Mononuclear cell (primary cell): ENCODE results near the gene TAF12. TPM values are rescaled to one million over a fixed set of nuclear protein-coding genes. Genes with fewer than 3 reads are reported as not detected.
A peak's percentile ranks its signal among the peaks of the same experiment; 100 is the strongest.
"Not testable (repeated sequence)": the region's sequence is repeated elsewhere in the genome, so short reads cannot be mapped to it uniquely, and the experiment has no call there.

Source experiments
- H3K27me3 ChIP-seq: 2 replicates; pipeline ENCODE4 v1.6.0; 2011; ENCODE audit warnings: low read length, control low read depth; ENCODE audit not compliant: insufficient read depth
- H3K4me1 ChIP-seq: 2 replicates; pipeline ENCODE4 v1.5.1; 2011; ENCODE audit warnings: mild to moderate bottlenecking, low read length, control low read depth; ENCODE audit not compliant: insufficient read depth
- H3K4me3 ChIP-seq: 2 replicates; pipeline ENCODE4 v1.5.1; 2011; ENCODE audit warnings: mild to moderate bottlenecking, low read length, moderate library complexity
- H3K9me3 ChIP-seq: 2 replicates; pipeline ENCODE4 v1.5.1; 2011; ENCODE audit warnings: low read depth, mild to moderate bottlenecking, control low read depth, low read length
- total RNA-seq: library from RNA; depleted of rRNA; stranded (reverse); fragments of >200 nt; gene quantifications from one replicate; pipeline ENCODE4 v1.2.3, GENCODE V29; 2012

The TAF12 gene
- 13.5 TPM for total RNA-seq

DNA sequence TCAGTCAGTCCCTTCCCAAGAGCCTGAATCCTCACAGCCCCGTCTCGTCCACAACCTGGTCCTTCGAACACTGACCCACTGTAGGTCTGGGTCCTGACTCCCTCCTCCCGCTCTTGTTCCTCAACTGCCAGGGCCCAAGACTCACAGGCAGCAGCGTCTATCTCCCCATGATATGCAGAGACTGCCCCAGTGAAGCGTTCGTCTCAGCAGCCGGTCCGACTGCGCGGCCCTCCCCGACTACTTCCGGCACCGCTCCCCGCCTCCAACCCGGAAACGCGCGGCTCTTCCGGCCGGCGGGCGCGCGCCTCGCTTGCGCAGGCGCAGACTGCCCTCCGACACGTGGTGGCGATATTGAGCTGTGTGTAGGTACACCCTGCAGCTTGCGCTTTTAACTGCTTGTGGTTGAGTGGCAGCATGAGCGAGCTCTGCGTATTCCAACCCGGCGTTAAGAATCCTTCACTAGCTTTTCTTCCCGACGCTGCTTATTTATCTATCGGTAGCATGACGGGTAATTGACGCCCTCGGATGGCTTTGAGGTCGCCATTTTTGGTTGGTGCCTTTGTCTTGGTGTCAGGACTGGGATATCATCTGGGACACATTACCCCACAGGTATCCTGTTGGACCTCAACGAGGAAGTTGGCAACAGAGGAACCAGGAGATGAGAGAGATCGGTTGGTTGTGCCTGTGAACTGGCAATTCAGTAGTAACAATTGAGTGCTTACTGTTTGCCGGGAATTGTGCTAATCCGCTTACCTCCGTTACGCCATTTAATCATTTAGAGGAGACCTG lies at the start of gene TAF12:
Gene TAF12, minus strand, starts transcription at position 221 of the 789 bp plus-strand sequence. CDS start 20,986 bp downstream, outside the sequence.
- Histone ChIP-seq H3K4me1 (peaks cover 42% of the 10 kb centered on the region), H3K27me3 (no peaks in the 10 kb centered on the region), H3K4me3 (peak within 1 kb of the TSS; percentile 58), H3K9me3 (no peaks in the 10 kb centered on the region)

- not testable (repeated sequence) for H3K4me3 ChIP-seq, H3K4me1 ChIP-seq, H3K27me3 ChIP-seq, H3K9me3 ChIP-seq
Measured at GRCh38 chr1:28691627-28692026, 48.8 kb upstream of the TAF12 start.

DNA sequence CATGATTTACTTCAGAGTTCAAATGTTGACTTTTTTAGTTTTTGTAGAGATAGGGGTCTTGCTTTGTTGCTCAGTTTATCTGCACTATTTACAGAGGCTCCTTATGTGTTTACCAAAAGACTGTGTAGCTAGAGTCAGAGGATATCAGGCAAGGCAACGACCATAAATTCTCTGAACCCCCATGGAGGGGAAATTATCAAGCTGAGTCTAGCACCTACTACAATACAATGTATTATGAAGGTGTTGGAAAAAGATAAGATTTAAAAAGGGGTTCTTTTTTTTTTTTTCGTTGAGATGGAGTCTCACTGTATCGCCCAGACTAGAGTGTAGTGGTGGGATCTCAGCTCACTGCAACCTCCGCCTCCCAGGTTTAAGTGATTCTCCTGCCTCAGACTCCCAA lies 42.1 kb upstream of the TAF12 start:
- H3K27me3 ChIP-seq, result no peaks in the 10 kb centered on the region
- no peaks in the 10 kb centered on the region for H3K9me3 ChIP-seq
- no peaks in the 10 kb centered on the region for H3K4me1 ChIP-seq
- H3K4me3 ChIP-seq, result no peak overlapping the region

DNA sequence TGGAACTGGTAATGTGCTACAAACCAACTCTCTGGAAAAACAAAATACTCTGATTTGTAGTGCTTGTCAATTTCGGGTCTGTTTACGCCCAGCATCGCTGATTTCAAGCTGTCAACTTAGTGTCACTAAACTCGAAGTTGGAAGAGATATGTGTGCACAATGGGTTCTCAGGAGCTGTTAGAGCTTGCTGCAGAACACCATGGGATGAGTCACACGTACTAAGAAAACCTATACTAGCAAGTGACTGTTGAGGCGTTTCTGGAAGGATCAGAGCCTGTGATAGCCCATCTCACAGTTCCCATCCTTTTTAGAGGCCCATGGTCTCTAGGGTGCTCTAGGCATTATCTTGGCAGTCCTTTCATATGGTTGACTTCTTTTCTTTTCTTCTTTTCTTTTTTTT lies 40.0 kb upstream of the TAF12 start:
- Histone ChIP-seq H3K4me3 (no peak overlapping the region), H3K27me3 (no peaks in the 10 kb centered on the region), H3K9me3 (no peaks in the 10 kb centered on the region), H3K4me1 (no peaks in the 10 kb centered on the region)

DNA sequence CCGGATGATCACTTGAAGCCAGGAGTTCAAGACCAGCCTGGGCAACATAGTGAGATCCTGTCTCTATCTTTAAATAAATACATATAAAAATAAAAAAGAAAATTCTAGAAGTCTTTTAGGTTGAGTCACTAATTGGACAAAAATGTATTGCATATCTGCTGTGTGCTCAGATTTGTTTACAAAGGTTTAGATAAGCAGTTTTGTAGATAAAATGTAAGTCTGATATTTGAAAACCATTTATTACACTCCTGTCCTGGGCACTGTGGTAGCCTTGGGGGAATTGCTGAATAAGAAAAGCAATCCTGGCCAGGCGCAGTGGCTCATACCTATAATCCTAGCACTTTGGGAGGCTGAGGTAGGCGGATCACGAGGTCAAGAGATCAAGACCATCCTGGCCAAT lies 37.3 kb upstream of the TAF12 start:
- Histone ChIP-seq H3K27me3 (no peaks in the 10 kb centered on the region), H3K4me3 (no peak overlapping the region), H3K9me3 (no peaks in the 10 kb centered on the region), H3K4me1 (no peaks in the 10 kb centered on the region)

DNA sequence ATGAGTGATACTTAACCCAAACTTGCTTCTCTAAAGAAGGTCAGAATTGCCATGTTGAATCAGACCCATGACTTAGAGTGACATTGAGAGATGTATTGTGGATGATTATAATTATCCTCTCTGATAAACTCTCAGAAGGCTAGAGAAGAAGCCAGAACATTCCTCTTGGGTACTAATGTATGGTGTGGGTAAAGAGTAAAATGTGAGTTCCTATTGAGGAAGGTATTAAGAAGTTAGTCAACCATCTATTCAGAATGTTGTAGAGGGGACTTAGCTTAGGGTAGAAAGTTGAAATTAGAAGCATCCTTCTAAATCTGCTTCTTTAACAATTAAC lies 33.0 kb upstream of the TAF12 start:
- H3K9me3 ChIP-seq, result no peaks in the 10 kb centered on the region
- H3K27me3 ChIP-seq, result no peaks in the 10 kb centered on the region
- H3K4me1 ChIP-seq, result no peaks in the 10 kb centered on the region
- H3K4me3 ChIP-seq, result no peak overlapping the region

DNA sequence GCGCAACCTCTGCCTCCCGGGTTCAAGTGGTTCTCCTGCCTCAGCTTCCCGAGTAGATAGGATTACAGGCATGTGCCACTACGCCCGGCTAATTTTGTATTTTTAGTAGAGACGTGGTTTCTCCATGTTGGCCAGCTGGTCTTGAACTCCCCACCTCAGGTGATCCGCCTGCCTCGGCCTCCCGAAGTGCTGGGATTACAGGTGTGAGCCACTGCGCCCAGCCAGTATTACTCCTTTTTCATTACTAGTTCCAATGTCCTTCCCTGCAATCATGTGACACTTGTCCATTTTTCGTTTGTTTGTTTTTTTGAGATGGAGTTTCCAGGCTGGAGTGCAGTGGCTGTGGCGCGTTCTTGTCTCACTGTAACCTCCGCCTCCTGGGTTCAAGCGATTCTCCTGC lies 30.1 kb upstream of the TAF12 start:
- H3K4me1 ChIP-seq, result peaks cover 16% of the 10 kb centered on the region
- not testable (repeated sequence) for H3K27me3 ChIP-seq, H3K4me3 ChIP-seq, H3K9me3 ChIP-seq

- Histone ChIP-seq H3K9me3 (no peaks in the 10 kb centered on the region), H3K4me3 (no peak overlapping the region), H3K27me3 (no peaks in the 10 kb centered on the region), H3K4me1 (peaks cover 23% of the 10 kb centered on the region)
Measured at GRCh38 chr1:28671254-28671780, 28.4 kb upstream of the TAF12 start.

DNA sequence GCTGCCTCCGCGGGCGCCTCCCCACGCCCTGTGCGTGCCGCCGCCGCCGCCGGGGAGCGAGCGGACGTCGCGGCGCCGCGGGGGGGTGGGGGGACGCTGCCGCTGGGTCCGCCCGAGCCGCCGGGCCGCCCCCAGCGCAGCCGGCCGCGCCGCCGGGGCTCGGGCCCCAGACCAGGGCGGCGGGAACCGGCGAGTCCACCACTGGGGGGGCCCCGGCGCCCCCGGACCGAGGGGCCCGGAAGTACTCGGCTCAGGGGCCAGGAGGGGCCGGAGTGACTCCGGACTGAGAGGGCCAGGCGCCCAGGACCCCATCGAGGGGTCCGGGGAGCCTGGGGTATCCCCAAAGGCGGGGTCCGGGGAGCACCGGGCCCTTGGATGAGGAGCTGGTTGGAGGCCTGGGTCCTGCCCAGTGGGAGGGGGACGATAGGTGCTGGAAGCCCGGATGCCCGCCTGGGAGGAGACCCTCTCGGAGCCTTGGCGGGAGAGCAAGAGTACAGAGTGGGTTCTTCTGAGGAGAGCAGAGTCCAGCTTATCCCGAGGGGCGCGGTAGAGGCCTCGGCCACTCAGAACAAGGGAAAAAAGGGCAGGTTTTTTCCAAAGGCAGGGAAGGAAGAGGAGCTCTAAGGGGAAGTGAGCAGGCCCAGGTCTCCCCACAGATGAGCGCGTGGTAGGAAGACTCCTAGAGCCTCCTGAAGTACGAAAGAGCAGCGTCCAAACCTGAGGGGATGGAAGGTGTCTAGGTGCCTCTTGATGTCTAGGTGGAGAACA lies 26.3 kb upstream of the TAF12 start:
- peak overlapping the region; percentile 99 for H3K4me3 ChIP-seq
- H3K4me1 ChIP-seq, result peaks cover 23% of the 10 kb centered on the region
- H3K9me3 ChIP-seq, result no peaks in the 10 kb centered on the region
- no peaks in the 10 kb centered on the region for H3K27me3 ChIP-seq

DNA sequence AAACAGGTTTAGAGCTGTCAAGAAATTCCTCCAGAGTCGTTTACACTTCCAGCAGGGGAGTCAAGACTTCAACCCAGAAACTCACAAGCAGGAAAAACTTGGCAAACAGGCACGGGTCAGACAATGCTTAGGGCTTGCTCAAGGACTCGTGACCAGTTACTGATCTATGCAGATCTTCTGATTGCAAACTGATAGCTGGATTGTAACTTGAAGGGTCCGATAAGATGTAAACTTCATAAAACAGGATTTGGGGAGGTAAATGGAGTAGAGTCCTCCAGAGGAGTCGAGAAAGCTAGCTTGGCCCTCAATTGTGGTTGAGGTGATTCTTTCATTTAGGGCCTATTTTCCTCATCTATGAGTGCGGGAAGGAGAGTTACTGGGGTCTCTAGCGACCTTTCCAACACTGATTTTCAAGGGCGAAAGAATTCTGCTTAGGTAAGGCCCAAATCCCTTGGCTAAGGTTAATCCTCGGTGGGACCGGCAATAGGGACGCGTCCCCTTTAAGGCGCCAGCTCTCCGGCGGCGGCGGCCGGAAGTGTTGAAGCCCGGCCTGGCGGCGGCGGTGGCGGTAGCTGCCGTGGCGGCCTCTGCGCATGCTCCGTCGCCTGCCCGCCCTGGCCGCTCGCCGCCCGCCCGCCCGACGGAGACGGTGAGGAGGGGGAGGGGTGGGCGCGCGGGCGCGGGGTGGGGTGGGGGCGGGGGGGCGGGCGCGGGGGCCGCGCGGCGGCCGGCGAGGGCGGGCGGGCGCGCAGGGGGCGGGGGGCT lies 25.5 kb upstream of the TAF12 start, which contains the start of gene GMEB1:
Gene GMEB1, plus strand, starts transcription at position 594 of the 765 bp plus-strand sequence. CDS start 14,829 bp downstream, outside the sequence.
- H3K9me3 ChIP-seq, result no peaks in the 10 kb centered on the region
- peaks cover 23% of the 10 kb centered on the region for H3K4me1 ChIP-seq
- no peaks in the 10 kb centered on the region for H3K27me3 ChIP-seq
- peak within 1 kb of the TSS; percentile 99 for H3K4me3 ChIP-seq

DNA sequence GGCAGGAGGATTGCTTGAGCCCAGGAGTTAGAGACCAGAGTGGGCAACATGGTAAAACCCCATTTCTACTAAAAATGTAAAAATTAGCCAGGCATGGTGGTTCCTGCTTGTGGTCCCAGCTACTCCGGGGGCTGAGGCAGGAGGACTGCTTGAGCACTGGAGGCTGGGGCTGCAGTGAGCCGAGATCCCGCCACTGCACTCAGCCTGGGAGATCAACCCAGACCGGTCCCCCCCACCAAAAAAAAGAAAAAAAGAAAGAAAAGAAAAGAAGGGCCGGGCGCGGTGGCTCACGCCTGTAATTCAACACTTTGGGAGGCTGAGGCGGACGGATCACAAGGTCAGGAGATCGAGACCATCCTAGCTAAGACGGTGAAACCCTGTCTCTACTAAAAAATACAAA lies 23.9 kb upstream of the TAF12 start:
- H3K4me1 ChIP-seq, result peaks cover 23% of the 10 kb centered on the region

GRCh38 chr1:28663871-28664470 lies 21.1 kb upstream of the TAF12 start:
- Histone ChIP-seq H3K4me1 (peaks cover 12% of the 10 kb centered on the region), H3K9me3 (no peaks in the 10 kb centered on the region), H3K27me3 (no peaks in the 10 kb centered on the region), H3K4me3 (no peak overlapping the region)

More for the DNA sequence above, 23.9 kb upstream of the TAF12 start:
- Histone ChIP-seq H3K4me3 (no peak overlapping the region), H3K9me3 (no peaks in the 10 kb centered on the region), H3K27me3 (no peaks in the 10 kb centered on the region)

DNA sequence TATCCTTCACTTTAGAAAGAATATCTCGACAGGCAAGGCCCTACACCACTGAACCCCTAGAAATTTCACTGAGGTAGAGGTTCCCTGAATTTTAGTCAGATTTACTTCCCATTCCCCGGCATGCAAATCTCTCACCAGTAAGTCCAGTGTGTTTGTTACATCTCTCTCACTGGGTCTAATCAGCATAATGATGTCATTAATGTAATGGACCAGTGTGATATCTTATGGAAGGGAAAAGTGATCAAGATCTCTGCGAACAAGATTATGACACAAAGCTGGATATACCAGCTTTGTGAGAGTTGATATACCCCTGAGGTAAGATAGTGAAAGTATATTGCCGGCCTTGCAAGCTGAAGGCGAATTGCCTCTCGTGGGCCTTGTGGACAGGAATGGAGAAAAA lies 13.5 kb upstream of the TAF12 start:
- Histone ChIP-seq H3K9me3 (no peaks in the 10 kb centered on the region), H3K27me3 (no peaks in the 10 kb centered on the region), H3K4me1 (peaks cover 7% of the 10 kb centered on the region)

GRCh38 chr1:28655448-28656311 lies 12.8 kb upstream of the TAF12 start:
- not testable (repeated sequence) for H3K4me3 ChIP-seq, H3K4me1 ChIP-seq, H3K9me3 ChIP-seq, H3K27me3 ChIP-seq

More for the DNA sequence above, 13.5 kb upstream of the TAF12 start:
- H3K4me3 ChIP-seq, result no peak overlapping the region
